Ascending aorta (tissue), 2 donors: ENCODE measurements around the gene FHOD3. TPM values are rescaled to one million over a fixed set of nuclear protein-coding genes. Genes with fewer than 3 reads are reported as not detected.

Source experiments
- DNase-seq, 2 donors: peaks; one replicate each; pipeline ENCODE4 v3.0.0-alpha.2; 2019; ENCODE audit warnings: low spot score in 2 of 2
- H3K27ac ChIP-seq, 2 donors: fragments of 200-600 bp; sonication (generic); one replicate each; pipeline ENCODE4 v1.5.1; 2016 to 2017; ENCODE audit warnings: mild to moderate bottlenecking in 1 of 2
- H3K27me3 ChIP-seq: fragments of 200-600 bp; sonication (generic); one replicate; pipeline ENCODE4 v1.5.1; 2017
- H3K36me3 ChIP-seq, 2 donors: fragments of 200-600 bp; sonication (generic); one replicate each; pipeline ENCODE4 v1.5.1; 2016
- H3K4me1 ChIP-seq, 2 donors: fragments of 200-600 bp; sonication (generic); one replicate each; pipeline ENCODE4 v1.5.1; 2016 to 2017; ENCODE audit warnings: mild to moderate bottlenecking in 1 of 2
- H3K4me3 ChIP-seq, 2 donors: fragments of 200-600 bp; sonication (generic); one replicate each; pipeline ENCODE4 v1.5.1; 2016 to 2017; ENCODE audit warnings: mild to moderate bottlenecking in 1 of 2
- H3K9me3 ChIP-seq, 2 donors: fragments of 200-600 bp; sonication (generic); one replicate each; pipeline ENCODE4 v1.5.1; 2016
- intact Hi-C: fragments of 100-400 bp; cut with DNase I; formaldehyde crosslinking; loops from one replicate; pipeline ENCODE4 v1.15.1; 2023
- total RNA-seq: library from RNA; depleted of rRNA; stranded (reverse); fragments of >200 nt; gene quantifications from one replicate; pipeline ENCODE4 v1.1.0, GENCODE V29; 2016
- TF ChIP-seq, protein P1 (sequence below), 3 experiments: fragments of 200-600 bp in 2 of 3; fragments of 450-650 bp in 1 of 3; sonication (generic) in 2 of 3; IDR thresholded peaks; one replicate each; pipeline ENCODE4 v1.5.1; 2016 to 2019; ENCODE audit warnings: antibody characterized with exemption in 3 of 3, mild to moderate bottlenecking in 1 of 3, moderate library complexity in 1 of 3

The FHOD3 gene
- total RNA-seq, 1 donor from 2014 or later = 12.7 TPM

DNA sequence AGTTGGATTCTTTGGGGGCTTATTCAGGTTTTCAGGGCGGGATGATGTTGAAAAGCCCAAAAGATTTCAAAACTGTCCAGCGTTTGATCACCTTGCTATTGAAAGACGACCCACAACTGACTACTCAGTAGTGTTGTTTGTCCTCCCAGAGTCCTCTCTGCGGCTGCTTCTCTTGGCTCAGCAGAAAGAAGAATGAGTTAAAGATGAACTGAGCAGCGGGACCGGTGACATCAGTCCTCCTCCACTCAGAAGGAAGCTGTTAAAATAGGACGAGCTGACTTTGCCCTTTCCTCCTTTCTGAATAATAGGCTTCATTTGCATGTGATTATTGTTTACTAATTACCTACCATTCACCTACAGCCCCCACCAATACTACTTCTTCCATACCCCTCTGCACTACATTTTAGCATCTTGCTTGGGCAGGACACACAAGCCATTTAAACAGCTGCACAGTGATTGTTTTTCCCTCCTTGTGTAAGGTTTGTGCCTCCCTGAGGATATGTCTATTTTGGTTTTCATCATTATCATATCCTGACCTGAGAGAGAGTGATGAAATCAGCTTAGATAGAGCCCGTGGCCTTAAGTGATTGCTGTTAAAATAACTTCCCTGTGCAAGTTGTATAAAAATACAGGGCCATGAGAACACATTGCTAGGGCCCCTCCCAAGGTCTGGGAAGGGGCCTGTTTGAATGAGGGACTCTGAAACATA lies 261.8 kb downstream of the FHOD3 start:
- TF ChIP-seq, protein P1, sequence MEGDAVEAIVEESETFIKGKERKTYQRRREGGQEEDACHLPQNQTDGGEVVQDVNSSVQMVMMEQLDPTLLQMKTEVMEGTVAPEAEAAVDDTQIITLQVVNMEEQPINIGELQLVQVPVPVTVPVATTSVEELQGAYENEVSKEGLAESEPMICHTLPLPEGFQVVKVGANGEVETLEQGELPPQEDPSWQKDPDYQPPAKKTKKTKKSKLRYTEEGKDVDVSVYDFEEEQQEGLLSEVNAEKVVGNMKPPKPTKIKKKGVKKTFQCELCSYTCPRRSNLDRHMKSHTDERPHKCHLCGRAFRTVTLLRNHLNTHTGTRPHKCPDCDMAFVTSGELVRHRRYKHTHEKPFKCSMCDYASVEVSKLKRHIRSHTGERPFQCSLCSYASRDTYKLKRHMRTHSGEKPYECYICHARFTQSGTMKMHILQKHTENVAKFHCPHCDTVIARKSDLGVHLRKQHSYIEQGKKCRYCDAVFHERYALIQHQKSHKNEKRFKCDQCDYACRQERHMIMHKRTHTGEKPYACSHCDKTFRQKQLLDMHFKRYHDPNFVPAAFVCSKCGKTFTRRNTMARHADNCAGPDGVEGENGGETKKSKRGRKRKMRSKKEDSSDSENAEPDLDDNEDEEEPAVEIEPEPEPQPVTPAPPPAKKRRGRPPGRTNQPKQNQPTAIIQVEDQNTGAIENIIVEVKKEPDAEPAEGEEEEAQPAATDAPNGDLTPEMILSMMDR (IDR thresholded peaks at IDR 0.05) = no peak
- intact Hi-C loops = no loop called here
- no peak overlapping the region for H3K4me3 ChIP-seq
- peaks cover 0 to 3% of the 10 kb centered on the region in 2 donors for H3K4me1 ChIP-seq
- H3K36me3 ChIP-seq = no peaks in the 10 kb centered on the region
- H3K9me3 ChIP-seq = no peaks in the 10 kb centered on the region
- no peak overlapping the region for H3K27ac ChIP-seq
- no peak for DNase-seq
- no peaks in the 10 kb centered on the region for H3K27me3 ChIP-seq

DNA sequence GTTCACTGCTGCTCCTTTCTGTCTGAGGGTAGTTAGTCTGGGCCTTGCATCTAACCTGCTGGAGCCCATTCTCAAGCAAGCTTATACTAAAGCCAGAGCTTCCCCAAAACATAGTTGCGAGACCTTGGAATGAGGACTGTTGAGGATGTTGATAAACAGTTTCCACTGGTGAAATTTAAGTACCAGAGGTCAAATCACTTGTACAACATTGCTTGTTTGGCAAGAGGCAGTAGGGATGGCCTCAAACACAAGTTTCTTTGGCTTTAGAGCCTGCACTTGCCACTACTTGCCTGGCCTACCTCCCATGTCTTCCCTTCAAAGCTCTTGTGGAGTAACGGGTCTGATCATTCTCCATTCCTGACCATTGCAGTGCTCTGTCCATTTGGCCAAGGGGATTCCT lies 262.7 kb downstream of the FHOD3 start:
- TF ChIP-seq, protein P1 (IDR thresholded peaks at IDR 0.05) = no peak
- intact Hi-C loops = no loop called here

GRCh38 chr18:36561046-36561445 lies 263.5 kb downstream of the FHOD3 start:
- Histone ChIP-seq H3K27ac (no peak overlapping the region), H3K36me3 (no peaks in the 10 kb centered on the region), H3K4me3 (no peak overlapping the region), H3K27me3 (no peaks in the 10 kb centered on the region), H3K4me1 (peaks cover 0 to 3% of the 10 kb centered on the region in 2 donors), H3K9me3 (no peaks in the 10 kb centered on the region)
- TF ChIP-seq, protein P1 (IDR thresholded peaks at IDR 0.05) = no peak
- intact Hi-C loops = no loop called here
- no peak for DNase-seq

More for the DNA sequence above, 262.7 kb downstream of the FHOD3 start:
- Histone ChIP-seq H3K4me3 (no peak overlapping the region), H3K9me3 (no peaks in the 10 kb centered on the region), H3K27ac (no peak overlapping the region), H3K4me1 (peaks cover 0 to 3% of the 10 kb centered on the region in 2 donors), H3K36me3 (no peaks in the 10 kb centered on the region), H3K27me3 (no peaks in the 10 kb centered on the region)
- no peak for DNase-seq

DNA sequence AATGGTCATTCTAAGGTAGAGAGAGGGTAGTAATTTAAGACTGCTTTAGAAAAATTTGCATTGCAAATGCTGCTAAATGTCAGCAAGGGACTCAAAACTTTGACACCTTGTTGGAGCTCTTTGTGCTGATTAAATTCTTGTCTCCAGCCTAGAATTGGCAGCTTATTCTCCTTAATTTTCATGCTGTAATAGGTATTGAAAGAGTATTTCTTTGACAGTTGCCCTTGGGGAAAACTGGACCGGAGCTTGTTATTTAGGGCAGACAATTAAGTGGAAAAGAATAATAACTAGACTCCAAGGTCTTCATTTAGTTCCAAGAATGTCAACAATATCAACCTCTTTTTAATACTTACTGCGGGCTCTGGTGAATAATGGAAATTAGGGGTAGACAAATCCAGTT lies 267.3 kb downstream of the FHOD3 start:
- H3K36me3 ChIP-seq = no peaks in the 10 kb centered on the region
- intact Hi-C loops = no loop called here
- H3K9me3 ChIP-seq = no peaks in the 10 kb centered on the region

GRCh38 chr18:36567800-36568199 lies 270.3 kb downstream of the FHOD3 start:
- TF ChIP-seq, protein P1 (IDR thresholded peaks at IDR 0.05) = no peak
- no peak for DNase-seq
- no peaks in the 10 kb centered on the region for H3K27me3 ChIP-seq
- intact Hi-C loops = no loop called here
- H3K9me3 ChIP-seq = no peaks in the 10 kb centered on the region
- no peak overlapping the region for H3K4me3 ChIP-seq
- H3K36me3 ChIP-seq = no peaks in the 10 kb centered on the region
- H3K4me1 ChIP-seq = no peaks in the 10 kb centered on the region
- H3K27ac ChIP-seq = no peak overlapping the region

More for the DNA sequence above, 267.3 kb downstream of the FHOD3 start:
- H3K4me1 ChIP-seq = no peaks in the 10 kb centered on the region
- TF ChIP-seq, protein P1 (IDR thresholded peaks at IDR 0.05) = no peak
- no peak for DNase-seq
- no peaks in the 10 kb centered on the region for H3K27me3 ChIP-seq
- no peak overlapping the region for H3K27ac ChIP-seq
- no peak overlapping the region for H3K4me3 ChIP-seq
